Measurements from ENCODE around the gene CFAP299. TPM values are rescaled to one million over a fixed set of nuclear protein-coding genes. Genes with fewer than 3 reads are reported as not detected.

CFAP299 gene
- total RNA-seq, 1 donor from 2014 or later = not detected

DNA sequence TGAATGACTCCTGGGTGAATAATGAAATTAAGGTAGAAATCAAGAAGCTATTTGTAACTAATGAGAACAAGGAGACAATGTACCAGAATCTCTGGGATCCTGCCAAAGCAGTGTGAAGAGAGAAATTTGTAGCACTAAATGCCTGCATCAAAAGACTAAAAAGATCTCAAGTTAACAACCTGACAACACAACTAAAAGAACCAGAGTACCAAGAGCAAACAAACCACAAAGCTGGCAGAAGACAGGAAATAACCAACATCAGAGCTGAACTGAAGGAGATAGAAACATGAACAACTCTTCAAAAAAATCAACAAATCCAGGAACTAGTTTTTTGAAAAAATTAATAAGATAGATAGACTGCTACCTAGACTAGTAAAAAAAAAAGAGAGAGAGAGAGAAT, 8.4 kb downstream of the CFAP299 start:
- H3K27ac ChIP-seq (replicated peaks) = no peak overlapping the region
- H3K36me3 ChIP-seq = no peaks in the 10 kb centered on the region
- H3K27me3 ChIP-seq (ENCODE audit: low read depth) = peaks cover 16% of the 10 kb centered on the region
- H3K4me3 ChIP-seq = no peak overlapping the region
- intact Hi-C loops (cut with micrococcal nuclease) = no loop called here
- H3K9me3 ChIP-seq (replicated peaks) = peaks cover 40% of the 10 kb centered on the region
- no peak for DNase-seq
- TF ChIP-seq, protein P1, sequence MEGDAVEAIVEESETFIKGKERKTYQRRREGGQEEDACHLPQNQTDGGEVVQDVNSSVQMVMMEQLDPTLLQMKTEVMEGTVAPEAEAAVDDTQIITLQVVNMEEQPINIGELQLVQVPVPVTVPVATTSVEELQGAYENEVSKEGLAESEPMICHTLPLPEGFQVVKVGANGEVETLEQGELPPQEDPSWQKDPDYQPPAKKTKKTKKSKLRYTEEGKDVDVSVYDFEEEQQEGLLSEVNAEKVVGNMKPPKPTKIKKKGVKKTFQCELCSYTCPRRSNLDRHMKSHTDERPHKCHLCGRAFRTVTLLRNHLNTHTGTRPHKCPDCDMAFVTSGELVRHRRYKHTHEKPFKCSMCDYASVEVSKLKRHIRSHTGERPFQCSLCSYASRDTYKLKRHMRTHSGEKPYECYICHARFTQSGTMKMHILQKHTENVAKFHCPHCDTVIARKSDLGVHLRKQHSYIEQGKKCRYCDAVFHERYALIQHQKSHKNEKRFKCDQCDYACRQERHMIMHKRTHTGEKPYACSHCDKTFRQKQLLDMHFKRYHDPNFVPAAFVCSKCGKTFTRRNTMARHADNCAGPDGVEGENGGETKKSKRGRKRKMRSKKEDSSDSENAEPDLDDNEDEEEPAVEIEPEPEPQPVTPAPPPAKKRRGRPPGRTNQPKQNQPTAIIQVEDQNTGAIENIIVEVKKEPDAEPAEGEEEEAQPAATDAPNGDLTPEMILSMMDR (IDR thresholded peaks at IDR 0.05; ENCODE audit: borderline replicate concordance) = no peak
- H3K4me1 ChIP-seq = no peaks in the 10 kb centered on the region

DNA sequence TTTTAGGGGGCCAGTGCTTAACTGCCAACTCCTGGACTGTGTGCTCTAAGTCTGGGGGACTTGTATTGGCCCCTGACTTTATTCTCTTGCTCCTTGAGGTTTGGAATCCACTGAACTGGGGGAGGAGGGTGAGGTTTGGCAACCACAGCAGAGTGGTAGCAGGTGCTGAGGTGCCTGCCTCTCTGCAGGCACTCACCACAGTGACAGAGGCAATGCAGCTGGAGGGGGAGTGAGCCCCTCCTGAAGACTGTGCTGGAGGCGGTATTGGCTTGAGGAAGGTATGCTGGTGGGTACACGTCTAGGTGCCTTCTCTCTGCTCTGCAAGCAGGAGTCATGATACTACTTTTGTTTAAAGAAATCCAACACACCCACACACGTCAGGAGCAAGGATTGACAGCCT, 24.6 kb downstream of the CFAP299 start:
- Histone ChIP-seq H3K4me3 (no peak overlapping the region), H3K4me1 (no peaks in the 10 kb centered on the region), H3K27ac (replicated peaks) (no peak overlapping the region), H3K36me3 (no peaks in the 10 kb centered on the region), H3K27me3 (ENCODE audit: low read depth) (peaks cover 46% of the 10 kb centered on the region), H3K9me3 (replicated peaks) (no peaks in the 10 kb centered on the region)
- no peak for DNase-seq
- TF ChIP-seq, protein P1 (IDR thresholded peaks at IDR 0.05; ENCODE audit: borderline replicate concordance) = no peak
- intact Hi-C loops (cut with micrococcal nuclease) = loop anchor here (10.0 kb wide), 1 partner anchor 695 kb away; no protein-coding TSS in a partner anchor

DNA sequence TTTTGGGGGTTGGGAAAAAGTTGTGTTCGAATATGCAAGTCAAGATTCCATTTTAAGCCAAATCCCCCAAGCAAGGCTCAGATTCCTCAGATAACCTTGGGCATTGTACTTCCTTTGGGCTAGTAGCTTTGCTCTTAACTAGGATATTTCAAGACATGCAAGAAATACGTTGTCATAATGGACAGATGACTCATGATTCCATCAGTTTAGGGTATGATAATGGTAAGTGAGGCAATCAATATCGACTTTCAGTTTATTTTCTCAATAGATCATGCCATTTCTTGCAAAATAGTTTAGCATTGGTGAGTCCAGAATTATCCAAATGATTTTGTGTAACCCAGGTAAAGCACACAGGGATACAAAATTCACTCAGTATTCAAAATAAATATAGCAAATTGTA, 25.4 kb downstream of the CFAP299 start:
- no peak for DNase-seq
- intact Hi-C loops (cut with micrococcal nuclease) = loop anchor here (10.0 kb wide), 1 partner anchor 694 kb away; no protein-coding TSS in a partner anchor
- H3K27me3 ChIP-seq (ENCODE audit: low read depth) = peaks cover 46% of the 10 kb centered on the region

DNA sequence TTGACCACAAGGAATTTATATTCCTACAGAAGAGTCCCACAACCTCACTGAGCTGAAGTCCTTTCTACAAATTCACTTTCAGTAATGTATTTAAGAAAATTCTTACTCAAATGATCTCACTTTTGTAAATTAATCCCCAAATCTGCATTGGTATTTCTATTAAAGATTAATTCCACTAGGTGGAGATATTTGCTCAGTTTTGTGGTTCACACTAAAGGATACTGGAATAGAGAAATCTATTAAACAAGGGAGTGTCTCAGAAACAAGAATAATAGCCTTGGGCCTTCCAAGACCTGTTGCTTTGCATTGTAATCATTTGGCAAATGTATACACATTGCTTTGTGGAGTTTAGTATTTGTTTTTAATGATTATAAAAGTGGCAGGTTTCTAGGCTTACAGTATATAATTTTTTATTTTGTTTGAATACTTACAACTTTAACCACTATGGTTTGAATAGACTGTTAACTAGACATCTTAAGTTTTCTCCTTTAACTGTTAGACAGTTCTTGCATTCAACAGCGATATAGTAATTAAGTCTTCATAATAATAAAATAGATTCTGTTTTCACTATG, 25.9 kb downstream of the CFAP299 start:
- no peak for DNase-seq
- Histone ChIP-seq H3K4me3 (no peak overlapping the region), H3K36me3 (no peaks in the 10 kb centered on the region), H3K27ac (replicated peaks) (no peak overlapping the region), H3K27me3 (ENCODE audit: low read depth) (peaks cover 46% of the 10 kb centered on the region), H3K9me3 (replicated peaks) (no peaks in the 10 kb centered on the region), H3K4me1 (no peaks in the 10 kb centered on the region)
- intact Hi-C loops (cut with micrococcal nuclease) = loop anchor here (10.0 kb wide), 1 partner anchor 693 kb away; no protein-coding TSS in a partner anchor
- TF ChIP-seq, protein P1 (IDR thresholded peaks at IDR 0.05; ENCODE audit: borderline replicate concordance) = peak; percentile 44

More for the DNA sequence above, 25.4 kb downstream of the CFAP299 start:
- TF ChIP-seq, protein P1 (IDR thresholded peaks at IDR 0.05; ENCODE audit: borderline replicate concordance) = no peak
- Histone ChIP-seq H3K9me3 (replicated peaks) (no peaks in the 10 kb centered on the region), H3K4me3 (no peak overlapping the region), H3K27ac (replicated peaks) (no peak overlapping the region), H3K36me3 (no peaks in the 10 kb centered on the region), H3K4me1 (no peaks in the 10 kb centered on the region)

DNA sequence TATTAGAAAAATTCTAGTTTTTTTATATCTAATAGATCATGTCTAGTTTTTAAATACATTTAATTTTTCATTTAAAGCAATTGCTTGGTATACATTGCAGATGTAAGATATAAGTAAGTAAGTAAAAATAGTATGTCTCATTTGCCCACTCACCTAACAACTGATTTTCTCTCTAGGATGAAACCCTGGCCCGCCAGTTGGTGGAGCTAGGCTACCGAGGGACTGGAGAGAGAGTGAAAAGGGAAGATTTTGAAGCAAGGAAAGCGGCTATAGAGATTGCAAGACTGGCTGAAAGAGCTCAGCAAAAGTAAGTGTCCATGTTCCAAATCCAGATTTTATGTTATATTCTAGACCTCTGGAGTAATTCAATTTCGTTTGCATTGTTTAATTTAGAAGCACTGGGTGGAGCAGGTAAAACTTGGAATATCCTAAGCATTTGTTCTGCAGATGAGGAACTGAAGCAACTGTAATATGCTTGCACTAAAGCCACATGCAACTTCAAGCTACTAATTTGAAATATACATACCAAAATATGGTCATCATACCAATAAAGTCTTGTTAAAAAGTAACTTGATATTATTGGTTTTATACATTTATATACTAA, 27.1 kb downstream of the CFAP299 start:
- Histone ChIP-seq H3K4me3 (no peak overlapping the region), H3K36me3 (no peaks in the 10 kb centered on the region), H3K4me1 (no peaks in the 10 kb centered on the region), H3K27me3 (ENCODE audit: low read depth) (peaks cover 41% of the 10 kb centered on the region), H3K9me3 (replicated peaks) (no peaks in the 10 kb centered on the region), H3K27ac (replicated peaks) (no peak overlapping the region)
- DNase-seq = no peak
- intact Hi-C loops (cut with micrococcal nuclease) = loop anchor here (10.0 kb wide), 1 partner anchor 692 kb away; no protein-coding TSS in a partner anchor
- TF ChIP-seq, protein P1 (IDR thresholded peaks at IDR 0.05; ENCODE audit: borderline replicate concordance) = peak; percentile 54
